C4-2B (cell line): ENCODE results near the gene PPDPF.

Experiments
- H3K27ac ChIP-seq: fragments of 450-650 bp; 2 replicates; pipeline ENCODE4 v1.5.1; 2017
- ZFX ChIP-seq: fragments of 450-650 bp; IDR thresholded peaks from 2 replicates; pipeline ENCODE4 v1.6.1; 2017
- TF ChIP-seq, protein P1 (sequence below): fragments of 450-650 bp; conservative IDR thresholded peaks from 2 replicates; pipeline ENCODE4 v1.5.1; 2017; ENCODE audit warnings: mild to moderate bottlenecking

The PPDPF gene

DNA sequence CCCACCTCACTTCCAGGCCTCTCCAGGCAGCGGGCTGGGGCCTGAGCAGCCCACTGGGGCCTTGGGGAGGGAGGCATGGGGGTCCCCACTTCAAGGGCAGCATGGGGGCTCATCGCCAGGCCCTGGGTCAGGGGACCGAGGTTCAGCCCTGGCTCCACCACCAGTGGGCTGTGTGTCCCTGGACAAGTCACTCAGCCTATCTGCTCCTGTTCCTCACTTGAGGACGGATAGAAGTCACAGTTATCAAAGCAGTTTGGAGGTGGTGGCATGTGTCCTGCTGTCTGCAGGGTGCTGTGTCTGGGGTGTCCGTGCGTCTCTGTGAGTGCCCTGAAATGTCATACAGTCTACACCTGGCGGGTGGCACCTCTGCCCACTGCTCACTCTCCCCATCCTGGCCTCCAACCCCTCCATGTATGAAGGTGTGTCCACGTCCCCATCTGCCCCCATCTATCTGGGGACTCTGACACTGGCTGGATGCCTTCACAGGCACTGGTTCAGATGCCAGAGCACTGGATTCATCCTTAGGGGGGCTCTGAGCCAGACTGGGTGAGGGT, 25.3 kb upstream of the PPDPF start:
- H3K27ac ChIP-seq, result no peak overlapping the region

DNA sequence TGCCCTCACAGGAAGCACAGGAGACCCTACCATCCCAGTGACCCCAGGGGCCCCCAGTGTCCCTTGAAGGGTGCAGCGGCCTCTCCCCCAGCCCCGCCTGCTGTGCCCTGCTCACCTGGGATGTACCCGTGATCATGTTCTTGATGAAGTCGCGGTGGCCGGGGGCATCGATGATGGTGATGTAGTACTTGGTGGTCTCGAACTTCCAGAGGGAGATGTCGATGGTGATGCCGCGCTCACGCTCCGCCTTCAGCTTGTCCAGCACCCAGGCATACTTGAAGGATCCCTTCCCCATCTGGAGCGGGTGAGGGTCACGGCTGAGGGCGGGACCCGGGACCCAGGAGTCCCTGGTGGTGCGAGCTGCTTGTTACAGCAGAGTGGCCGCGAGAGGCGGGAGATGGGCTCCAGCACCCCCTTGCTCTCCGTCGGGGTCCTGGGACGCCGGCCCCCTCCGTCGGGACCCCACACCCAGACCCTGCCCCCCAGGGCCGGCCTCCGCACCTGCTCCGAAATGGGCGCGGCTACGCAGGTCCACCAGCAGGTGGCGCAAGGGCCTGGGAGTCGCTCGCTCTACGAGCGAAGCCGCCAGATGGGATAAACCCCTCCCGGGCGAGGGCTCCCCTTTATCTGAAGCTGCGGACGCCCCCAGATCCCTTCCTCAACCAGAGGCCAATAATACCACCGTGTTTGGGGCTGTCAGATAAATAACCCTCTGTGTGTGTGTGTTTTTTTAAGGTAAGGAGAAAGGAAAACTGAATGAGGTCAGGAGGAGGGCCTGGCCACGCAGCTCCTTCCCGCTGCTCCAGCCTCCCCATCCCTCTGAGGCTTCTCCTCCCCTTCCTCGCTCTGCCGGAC, 24.6 kb upstream of the PPDPF start:
- H3K27ac ChIP-seq, result no peak overlapping the region
- TF ChIP-seq ZFX, result no peak
- TF ChIP-seq, protein P1, sequence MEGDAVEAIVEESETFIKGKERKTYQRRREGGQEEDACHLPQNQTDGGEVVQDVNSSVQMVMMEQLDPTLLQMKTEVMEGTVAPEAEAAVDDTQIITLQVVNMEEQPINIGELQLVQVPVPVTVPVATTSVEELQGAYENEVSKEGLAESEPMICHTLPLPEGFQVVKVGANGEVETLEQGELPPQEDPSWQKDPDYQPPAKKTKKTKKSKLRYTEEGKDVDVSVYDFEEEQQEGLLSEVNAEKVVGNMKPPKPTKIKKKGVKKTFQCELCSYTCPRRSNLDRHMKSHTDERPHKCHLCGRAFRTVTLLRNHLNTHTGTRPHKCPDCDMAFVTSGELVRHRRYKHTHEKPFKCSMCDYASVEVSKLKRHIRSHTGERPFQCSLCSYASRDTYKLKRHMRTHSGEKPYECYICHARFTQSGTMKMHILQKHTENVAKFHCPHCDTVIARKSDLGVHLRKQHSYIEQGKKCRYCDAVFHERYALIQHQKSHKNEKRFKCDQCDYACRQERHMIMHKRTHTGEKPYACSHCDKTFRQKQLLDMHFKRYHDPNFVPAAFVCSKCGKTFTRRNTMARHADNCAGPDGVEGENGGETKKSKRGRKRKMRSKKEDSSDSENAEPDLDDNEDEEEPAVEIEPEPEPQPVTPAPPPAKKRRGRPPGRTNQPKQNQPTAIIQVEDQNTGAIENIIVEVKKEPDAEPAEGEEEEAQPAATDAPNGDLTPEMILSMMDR, result peak; percentile 91

More for the DNA sequence above, 25.3 kb upstream of the PPDPF start:
- TF ChIP-seq, protein P1, result no peak
- no peak for TF ChIP-seq ZFX

DNA sequence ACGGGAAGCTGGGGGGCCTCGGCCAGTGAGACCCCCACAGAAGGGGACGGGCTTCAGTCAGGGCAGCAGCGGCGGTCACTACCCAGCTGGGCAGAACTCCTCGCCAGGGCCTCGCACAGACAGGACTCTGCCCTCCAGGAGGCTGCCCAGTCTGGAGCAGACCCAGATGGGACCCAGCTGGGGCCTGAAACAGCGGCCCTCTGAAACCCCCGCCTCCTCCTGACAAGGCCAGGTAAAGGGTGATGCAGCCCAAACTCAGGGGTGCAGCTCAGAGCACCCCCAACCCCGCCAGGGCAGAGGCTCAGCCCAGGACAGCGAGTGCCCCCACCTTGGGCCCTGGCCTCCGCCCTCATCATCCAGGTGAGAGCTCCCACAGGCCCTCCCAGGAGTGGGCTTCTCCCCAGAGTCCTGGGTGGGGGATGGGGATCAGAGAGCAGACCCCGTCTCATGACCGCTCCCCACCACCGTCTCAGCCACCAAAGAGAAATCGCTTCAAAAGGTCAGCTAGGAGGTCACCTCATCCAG, 23.9 kb upstream of the PPDPF start:
- peak overlapping the region; percentile 90; the same call in 1 of the 2 replicates for H3K27ac ChIP-seq
- TF ChIP-seq, protein P1, result no peak
- TF ChIP-seq ZFX, result no peak

DNA sequence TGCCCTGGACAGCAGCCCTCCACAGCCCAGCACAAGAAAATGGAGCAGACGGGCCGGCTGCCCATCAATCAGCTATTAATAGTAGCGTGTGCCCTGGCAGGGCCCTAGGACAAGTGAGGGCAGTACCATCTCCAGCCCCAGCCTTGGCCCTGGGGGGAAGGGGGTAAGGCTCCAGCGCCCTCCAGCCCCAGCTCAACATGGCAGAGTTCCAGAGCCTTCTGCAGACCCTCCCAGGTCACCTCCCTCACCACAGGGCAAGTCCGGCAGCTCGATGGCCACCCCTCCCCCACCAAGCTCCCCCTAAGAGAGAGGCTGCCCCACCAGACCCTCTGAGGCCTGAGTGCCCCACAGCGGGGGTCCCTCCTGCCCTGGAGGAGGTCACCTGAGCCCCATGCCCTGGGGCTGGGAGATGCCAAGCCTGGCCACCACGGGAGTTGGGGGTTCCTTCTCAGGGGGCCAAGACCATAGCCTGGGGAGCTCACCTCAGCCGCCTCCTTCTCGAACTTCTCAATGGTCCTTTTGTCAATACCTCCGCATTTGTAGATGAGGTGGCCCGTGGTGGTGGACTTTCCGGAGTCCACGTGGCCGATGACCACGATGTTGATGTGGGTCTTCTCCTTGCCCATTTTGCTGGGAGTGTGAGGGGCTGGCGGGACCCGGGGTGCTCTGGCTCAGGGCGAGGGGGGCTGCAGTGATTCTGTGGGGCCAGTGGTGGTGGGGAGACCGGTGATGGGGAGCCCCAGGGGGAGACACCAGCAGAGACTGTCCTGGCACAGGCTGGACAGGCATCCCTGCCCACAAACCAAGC, 23.2 kb upstream of the PPDPF start:
- H3K27ac ChIP-seq, result peak overlapping the region; percentile 90
- TF ChIP-seq, protein P1, result no peak
- TF ChIP-seq ZFX, result no peak

DNA sequence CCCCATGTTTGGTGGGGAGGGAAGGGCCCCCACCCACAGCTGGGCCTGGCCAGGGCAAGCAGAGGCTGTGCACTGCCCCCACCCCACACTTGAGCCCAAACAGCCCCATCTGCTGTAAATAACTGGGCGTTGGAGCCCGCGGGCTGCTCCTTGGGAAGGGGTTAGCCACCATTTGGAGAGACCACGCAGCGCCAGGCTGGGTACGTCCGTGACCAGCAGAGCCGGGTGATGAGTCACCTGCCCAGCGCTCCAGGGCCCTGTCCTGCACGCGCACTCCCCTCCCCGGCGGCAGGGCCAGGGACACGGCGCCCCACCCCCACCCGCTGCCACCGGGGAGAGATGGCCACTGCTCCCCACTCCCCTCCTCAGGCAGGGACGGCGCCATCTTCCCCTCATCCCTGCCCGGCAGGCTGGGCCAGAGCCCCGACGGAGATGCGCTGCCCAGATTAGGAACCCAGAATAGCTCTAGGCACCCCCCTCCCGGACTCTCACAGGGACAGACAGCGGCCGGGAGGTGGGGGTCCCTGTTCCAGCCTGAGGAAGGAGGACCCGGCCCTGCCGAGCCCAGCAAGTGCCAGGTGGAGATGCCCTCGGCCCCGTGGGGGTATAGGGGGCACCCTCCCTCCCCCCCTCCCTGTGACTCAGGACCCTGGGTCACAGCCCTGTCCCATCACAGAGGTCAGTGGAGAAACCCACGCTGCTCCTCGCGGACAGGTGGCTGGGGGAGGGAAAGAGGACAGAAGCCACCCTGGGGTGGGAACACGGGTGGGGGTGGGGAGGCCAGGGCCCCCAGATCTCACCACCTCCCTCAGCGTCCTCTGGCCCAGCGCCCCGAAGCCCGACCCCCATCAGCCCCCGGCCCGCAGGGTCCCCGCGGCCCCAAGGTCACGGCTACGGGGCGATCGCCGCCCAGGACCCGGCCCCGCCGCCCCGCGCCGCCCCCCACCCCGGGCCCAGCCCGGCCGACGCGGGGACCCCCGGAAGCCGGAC, 22.3 kb upstream of the PPDPF start:
- H3K27ac ChIP-seq, result peak overlapping the region; percentile 90

DNA sequence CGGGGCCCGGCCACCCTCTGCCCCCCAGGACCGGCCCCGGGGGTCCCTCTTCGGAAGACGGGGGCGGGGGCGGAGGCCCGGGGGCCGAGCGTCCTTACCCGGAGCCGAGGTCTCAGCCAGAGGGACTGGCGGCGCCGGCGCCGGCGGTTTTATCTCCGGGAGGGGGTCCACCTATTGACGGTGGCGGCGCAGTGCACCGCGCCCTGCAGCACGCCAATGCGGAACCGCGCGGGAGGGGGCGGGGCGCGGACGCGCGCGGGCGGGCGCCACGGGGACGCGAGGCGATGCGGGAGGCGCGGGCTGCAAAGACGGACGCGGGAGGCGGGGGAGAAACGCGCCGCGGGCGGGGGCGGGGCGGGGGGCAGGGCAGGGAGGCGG, 21.6 kb upstream of the PPDPF start, which contains the start of gene EEF1A2:
EEF1A2 (minus strand) TSS at position 124 of the 378 bp plus-strand sequence. CDS start 1,320 bp downstream, outside the sequence.
- TF ChIP-seq ZFX, result no peak
- TF ChIP-seq, protein P1, result no peak; the same call in 1 of the 2 replicates
- H3K27ac ChIP-seq, result peak within 1 kb of the TSS; percentile 90

More for the DNA sequence above, 22.3 kb upstream of the PPDPF start:
- peak; percentile 5; the same call in 1 of the 2 replicates for TF ChIP-seq ZFX
- TF ChIP-seq, protein P1, result no peak
